HG02852 (cell line): ENCODE measurements around the gene ZNF69.
"Not testable (repeated sequence)": the region's sequence is repeated elsewhere in the genome, so short reads cannot be mapped to it uniquely, and the experiment has no call there.

Source experiments
- ATAC-seq: cut with Tn5 transposase; IDR thresholded peaks from one replicate; pipeline ENCODE4 v1.9.1; 2021; ENCODE audit warnings: mild to moderate bottlenecking, moderate library complexity; ENCODE audit not compliant: unreplicated experiment

Gene ZNF69

DNA sequence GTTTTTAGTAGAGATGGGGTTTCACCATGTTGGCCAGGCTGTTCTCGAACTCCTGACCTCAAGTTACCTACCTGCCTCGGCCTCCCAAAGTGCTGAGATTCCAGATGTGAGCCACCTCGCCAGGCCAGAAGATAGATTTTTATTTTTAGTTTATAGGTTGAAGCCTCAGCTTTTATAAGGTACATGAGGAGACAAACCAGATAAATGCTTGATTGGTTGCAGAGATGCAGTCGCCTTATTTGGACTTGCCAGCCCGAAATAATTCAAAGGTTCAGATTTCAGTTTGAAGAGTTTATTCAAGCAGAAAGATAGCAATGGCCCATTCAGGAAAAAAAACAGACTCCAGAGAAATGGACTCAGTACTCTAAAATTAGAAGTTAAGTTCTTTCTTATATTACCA is 3.1 kb downstream of the ZNF69 start:
- ATAC-seq, result no peak

GRCh38 chr19:11894851-11895250 is 7.3 kb downstream of the ZNF69 start:
- ATAC-seq, result no peak

DNA sequence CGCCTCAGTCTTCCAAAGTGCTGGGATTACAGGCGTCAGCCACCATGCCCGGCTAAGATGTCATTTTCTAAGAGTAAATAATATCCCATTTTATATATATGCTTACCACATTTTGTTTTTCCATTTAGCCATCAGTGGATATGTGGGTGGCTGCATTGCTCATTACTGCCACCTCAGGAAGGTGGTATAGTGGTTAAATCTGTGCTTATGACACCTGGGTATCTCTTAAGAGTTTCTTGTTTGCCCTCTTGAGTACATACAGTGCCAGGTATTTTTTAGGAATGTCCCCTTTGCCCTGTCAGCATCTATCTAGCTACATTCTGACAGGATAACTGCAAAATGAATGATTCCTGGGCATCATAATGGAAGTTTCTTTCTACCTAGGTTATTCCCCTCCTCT is 14.6 kb downstream of the ZNF69 start:
- no peak for ATAC-seq

GRCh38 chr19:11905928-11906327 is 18.3 kb downstream of the ZNF69 start:
- no peak for ATAC-seq

GRCh38 chr19:11911937-11912336 is 24.4 kb downstream of the ZNF69 start:
- ATAC-seq, result not testable (repeated sequence)

DNA sequence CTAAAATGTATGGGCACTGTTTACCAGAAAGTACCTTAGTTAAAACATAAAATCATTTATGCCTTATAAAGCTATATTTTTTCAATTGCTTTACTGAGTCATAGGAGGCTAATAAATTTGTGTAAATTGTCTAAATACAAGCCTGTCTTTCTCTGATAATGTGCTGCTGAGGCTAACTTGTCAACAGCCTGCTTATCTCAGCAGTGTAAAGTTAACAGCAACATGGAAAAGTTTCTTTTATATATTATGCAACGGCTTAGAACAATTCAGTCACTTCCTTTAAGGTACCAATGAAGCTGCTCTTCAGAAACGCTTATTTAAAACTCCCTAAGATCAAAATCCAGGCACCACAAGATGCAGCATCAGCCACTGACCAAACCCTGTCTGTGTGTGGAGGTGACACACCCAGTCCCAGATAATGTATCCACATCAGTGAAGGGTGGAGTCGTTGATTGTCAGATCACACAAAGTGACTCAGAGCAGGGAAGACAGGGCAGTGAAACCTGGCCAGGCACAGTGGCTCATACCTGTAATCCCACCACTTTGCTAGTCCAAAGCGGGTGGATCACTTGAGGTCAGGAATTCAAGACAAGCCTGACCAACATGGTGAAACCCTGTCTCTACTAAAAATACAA is 27.0 kb downstream of the ZNF69 start:
- ATAC-seq, result not testable (repeated sequence)

GRCh38 chr19:11921852-11922495 is 34.4 kb downstream of the ZNF69 start:
- no peak for ATAC-seq

GRCh38 chr19:11924886-11925650 is 37.5 kb downstream of the ZNF69 start, which contains the start of gene ZNF700:
Gene ZNF700 (plus strand): TSS chr19:11925107. CDS start chr19:11925211, 104 bp downstream.
- peak; percentile 86 for ATAC-seq

DNA sequence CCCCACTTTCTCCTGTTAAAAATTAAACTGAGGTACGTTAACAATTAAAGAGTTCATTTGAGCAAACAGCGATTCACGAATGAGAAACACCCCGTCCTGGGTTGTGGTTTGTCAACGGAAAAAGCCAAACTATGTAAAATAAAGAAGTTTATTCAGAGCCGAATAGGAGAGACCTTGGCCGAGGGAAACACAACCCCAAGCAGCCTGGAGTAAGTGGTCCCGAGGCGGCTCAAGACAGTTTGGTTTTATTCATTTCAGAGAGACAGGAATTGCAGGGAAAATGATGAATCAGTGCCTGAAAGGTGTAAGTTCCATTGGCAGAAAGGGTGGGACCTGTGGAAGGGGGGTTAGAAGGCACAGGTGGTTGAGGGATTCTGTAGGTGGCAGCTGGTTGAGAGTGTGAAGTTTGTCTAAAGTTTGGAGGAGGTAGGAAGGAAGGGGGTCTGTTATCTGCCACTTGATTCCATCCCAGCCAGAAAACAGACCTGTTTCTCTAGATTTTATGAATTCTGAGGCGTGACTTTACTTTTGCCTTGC is 38.1 kb downstream of the ZNF69 start:
- ATAC-seq, result not testable (repeated sequence)

- ATAC-seq, result no peak
Observed at GRCh38 chr19:11927227-11927626, 39.6 kb downstream of the ZNF69 start.

- ATAC-seq, result no peak
Observed at GRCh38 chr19:11931051-11931450, 43.5 kb downstream of the ZNF69 start.

GRCh38 chr19:11931513-11931912 is 43.9 kb downstream of the ZNF69 start:
- ATAC-seq, result no peak

DNA sequence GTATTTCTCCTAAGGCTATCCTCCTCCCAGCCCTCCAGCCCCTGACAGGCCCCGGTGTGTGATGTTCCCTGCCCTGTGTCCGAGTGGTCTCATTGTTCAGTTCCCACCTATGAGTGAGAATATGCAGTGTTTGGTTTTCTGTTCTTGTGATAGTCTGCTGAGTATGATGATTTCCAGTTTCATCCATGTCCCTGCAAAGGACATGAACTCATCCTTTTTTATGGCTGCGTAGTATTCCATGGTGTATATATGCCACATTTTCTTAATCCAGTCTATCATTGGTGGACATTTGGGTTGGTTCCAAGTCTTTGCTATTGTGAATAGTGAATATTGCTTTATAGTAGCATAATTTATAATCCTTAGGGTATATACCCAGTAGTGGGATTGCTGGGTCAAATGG is 48.2 kb downstream of the ZNF69 start:
- ATAC-seq, result not testable (repeated sequence)

GRCh38 chr19:11938383-11938782 is 50.8 kb downstream of the ZNF69 start:
- not testable (repeated sequence) for ATAC-seq

GRCh38 chr19:11941361-11941887 is 53.8 kb downstream of the ZNF69 start:
- not testable (repeated sequence) for ATAC-seq

DNA sequence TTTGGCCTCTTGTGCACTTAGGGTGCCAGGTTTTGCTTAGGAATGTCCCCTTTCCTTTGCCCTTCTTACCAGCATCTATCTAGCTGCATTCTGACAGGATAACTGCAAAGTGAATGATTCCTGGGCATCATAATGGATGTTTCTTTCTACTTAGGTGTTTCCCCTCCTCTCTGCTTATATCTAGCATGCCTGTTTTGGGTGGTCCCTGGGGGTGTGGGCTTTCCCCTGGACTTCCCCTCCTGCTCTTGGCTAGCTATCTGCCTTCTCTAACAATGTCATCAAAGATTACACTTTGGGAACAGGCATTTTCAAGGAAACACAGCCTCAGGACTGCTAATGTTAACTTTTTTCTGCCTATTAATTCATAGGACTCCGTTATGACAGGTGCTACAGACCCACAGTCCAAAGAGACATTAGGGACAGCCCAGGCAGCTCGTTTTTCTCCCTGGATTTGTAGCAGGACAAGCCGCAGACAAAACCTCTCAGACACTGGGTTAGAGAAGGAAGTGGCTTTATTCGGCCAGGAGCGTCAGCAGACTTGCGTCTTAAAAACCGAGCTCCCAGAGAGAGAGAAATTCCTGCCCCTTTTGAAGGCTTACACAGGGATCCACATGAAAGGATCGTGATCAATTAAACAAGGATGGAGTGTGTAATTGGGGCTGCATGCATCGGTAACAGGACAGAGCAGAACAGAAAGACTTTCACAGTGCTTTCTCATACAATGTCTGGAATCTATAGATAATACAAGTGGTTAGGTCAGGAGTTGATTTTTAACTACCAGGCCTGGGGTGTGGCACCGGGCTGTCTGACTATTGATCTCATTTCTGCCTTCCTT is 54.6 kb downstream of the ZNF69 start:
- no peak for ATAC-seq

DNA sequence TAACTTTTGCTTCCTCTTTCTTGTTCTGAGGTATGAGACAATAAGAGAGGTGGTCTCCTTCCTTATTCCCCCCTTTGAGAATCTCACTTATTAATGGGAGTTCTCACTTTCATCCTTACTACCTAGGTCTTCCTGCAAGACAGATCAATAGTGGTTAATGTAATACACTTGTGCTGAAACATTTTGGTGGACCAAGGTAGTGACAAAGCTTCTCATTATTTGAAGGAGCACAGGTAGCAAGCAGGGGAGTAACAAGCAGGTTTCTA is 55.2 kb downstream of the ZNF69 start:
- no peak for ATAC-seq

DNA sequence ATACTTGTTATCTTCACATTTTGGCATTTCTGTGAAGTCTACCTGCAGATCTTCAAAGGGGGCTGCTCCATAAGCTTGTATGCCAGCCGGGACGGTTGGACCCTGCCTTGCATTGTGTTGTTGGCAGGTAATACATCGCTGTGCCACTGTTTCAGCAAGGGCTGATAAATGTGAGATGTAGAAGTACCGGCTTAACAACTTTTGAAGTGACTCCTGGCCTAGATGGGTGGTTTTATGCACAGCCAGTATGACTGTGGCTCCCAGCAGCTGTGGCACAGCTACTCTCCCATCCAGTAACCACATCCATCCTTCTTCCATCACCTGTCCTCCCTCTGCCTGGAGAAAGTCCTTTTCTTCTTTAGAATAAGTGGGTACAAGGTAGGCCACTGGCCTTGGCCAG is 57.1 kb downstream of the ZNF69 start:
- ATAC-seq, result no peak

DNA sequence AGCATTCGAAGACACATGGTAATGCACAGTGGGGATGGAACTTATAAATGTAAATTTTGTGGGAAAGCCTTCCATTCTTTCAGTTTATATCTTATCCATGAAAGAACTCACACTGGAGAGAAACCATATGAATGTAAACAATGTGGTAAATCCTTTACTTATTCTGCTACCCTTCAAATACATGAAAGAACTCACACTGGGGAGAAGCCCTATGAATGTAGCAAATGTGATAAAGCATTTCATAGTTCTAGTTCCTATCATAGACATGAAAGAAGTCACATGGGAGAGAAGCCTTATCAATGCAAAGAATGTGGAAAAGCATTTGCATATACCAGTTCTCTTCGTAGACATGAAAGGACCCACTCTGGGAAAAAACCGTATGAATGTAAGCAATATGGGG is 61.1 kb downstream of the ZNF69 start:
- no peak for ATAC-seq

DNA sequence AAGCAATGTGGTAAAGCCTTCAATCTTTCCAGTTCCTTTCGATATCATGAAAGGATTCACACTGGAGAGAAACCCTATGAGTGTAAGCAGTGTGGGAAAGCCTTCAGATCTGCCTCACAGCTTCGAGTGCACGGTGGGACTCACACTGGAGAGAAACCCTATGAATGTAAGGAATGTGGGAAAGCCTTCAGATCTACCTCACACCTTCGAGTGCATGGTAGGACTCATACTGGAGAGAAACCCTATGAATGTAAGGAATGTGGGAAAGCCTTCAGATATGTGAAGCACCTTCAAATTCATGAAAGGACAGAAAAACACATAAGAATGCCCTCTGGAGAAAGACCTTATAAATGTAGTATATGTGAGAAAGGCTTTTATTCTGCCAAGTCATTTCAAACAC is 61.6 kb downstream of the ZNF69 start:
- ATAC-seq, result no peak

DNA sequence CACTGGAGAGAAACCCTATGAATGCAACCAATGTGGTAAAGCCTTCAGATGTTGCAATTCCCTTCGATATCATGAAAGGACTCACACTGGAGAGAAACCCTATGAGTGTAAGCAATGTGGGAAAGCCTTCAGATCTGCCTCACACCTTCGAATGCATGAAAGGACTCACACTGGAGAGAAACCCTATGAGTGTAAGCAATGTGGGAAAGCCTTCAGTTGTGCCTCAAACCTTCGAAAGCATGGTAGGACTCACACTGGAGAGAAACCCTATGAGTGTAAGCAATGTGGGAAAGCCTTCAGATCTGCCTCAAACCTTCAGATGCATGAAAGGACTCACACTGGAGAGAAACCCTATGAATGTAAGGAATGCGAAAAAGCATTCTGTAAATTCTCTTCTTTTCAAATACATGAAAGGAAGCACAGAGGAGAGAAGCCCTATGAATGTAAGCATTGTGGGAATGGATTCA is 62.1 kb downstream of the ZNF69 start:
- ATAC-seq, result not testable (repeated sequence)
